AG10803 (cell line): ENCODE results near the gene UCHL1.

Source experiments
- DNase-seq: peaks from one replicate; pipeline ENCODE4 v3.0.0; 2010; ENCODE audit warnings: low read depth
- H3K4me3 ChIP-seq: 2 replicates; pipeline ENCODE4 v1.5.1; 2011; ENCODE audit warnings: mild to moderate bottlenecking, low read length, control low read depth
- TF ChIP-seq, protein P1 (sequence below): conservative IDR thresholded peaks from 2 replicates; pipeline ENCODE4 v1.5.1; 2011; ENCODE audit warnings: mild to moderate bottlenecking, low read length, control low read depth, inconsistent platforms

Gene UCHL1

DNA sequence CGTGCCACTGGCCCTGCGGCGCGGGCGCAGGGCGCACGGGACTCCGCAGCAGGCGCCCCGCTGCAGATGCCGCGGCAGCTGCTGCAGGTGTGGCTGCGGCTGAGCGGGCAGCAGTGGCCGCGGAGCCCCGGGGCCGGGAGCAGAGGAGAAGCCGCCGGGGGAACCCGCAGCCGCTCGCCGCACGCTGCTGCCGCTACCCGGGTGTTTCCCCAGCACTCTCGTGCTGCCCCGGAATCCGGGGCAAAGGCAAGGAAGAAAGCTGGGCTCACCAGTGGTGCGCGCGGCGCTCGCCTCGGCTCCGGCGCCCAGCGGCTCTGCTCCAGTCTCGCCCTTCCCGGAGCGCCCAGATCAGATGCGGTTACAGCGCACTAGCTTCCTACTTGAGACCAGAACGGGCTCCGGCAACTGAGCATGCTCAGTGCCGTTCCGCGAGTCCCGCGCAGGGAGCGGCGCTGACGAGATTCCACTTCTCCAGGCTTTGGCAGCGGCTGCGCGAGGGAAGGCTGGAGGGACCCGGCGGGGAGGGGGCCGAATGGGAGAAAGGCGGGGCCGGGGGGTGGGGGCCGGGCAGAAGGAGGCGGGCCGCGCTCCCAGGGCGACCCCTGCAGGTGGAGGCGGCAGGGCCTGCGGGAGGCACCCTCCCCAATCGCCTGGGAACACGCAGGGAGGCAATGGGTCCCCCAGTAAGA lies 42.4 kb upstream of the UCHL1 start, which contains the start of gene APBB2:
Gene APBB2, minus strand, starts transcription at position 407 of the 689 bp plus-strand sequence. CDS start 181,288 bp downstream, outside the sequence.
- peak within 1 kb of the TSS; percentile 94 for H3K4me3 ChIP-seq
- DNase-seq, result peak; percentile 96
- TF ChIP-seq, protein P1, sequence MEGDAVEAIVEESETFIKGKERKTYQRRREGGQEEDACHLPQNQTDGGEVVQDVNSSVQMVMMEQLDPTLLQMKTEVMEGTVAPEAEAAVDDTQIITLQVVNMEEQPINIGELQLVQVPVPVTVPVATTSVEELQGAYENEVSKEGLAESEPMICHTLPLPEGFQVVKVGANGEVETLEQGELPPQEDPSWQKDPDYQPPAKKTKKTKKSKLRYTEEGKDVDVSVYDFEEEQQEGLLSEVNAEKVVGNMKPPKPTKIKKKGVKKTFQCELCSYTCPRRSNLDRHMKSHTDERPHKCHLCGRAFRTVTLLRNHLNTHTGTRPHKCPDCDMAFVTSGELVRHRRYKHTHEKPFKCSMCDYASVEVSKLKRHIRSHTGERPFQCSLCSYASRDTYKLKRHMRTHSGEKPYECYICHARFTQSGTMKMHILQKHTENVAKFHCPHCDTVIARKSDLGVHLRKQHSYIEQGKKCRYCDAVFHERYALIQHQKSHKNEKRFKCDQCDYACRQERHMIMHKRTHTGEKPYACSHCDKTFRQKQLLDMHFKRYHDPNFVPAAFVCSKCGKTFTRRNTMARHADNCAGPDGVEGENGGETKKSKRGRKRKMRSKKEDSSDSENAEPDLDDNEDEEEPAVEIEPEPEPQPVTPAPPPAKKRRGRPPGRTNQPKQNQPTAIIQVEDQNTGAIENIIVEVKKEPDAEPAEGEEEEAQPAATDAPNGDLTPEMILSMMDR, result peak; percentile 58

DNA sequence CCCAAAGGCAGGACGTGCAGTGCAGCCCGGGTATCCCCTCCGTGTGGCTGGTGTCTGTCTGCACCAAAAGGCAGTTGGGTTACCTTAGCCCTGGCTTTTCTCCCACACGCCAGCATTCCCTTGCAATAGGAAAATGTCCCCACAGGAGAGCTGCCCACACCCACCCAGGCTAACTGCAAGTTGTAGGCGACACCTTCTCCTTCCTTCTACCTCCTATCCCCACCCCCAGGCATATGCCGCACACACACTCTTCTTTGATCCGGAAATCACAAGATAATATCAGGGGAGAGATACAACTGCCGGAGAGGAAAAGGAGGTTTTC lies 41.9 kb upstream of the UCHL1 start:
- H3K4me3 ChIP-seq, result peak overlapping the region; percentile 31
- DNase-seq, result no peak
- TF ChIP-seq, protein P1, result no peak

DNA sequence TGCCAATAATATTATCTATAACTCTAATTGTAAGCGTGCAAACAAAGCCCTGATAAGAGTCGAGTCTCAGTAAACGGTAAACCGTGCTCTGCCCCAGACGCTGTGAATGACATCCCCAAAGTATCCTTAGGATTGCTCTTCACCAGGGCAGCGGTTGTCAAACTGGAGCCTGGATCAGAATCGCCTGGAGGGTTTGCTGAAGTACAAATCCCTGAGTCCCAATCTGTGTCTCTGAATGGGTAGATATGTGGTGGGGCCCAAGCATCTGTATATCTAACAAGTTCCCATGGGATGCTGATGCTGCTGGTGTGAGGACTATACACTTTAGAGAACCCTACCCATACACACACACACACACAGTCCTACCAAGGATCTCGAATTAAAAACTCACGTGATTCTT lies 41.6 kb upstream of the UCHL1 start:
- TF ChIP-seq, protein P1, result no peak
- no peak overlapping the region for H3K4me3 ChIP-seq
- no peak for DNase-seq

DNA sequence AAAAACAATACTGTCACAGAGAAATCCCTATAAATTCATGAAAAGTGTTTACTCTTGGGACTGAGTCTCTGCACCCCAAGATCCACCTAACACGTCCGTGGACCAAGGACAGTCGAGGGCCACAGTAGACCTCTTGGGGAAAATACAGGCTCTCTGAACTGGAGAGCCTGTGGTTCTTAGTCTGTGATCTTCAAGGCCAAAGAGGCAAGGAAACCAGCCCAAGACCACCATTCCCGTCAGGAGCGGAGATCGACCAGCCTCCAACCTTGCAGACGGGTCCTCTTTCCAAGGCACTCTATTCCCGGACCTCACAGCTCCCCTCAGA lies 40.8 kb upstream of the UCHL1 start:
- TF ChIP-seq, protein P1, result no peak
- peak overlapping the region; percentile 73 for H3K4me3 ChIP-seq
- DNase-seq, result no peak

DNA sequence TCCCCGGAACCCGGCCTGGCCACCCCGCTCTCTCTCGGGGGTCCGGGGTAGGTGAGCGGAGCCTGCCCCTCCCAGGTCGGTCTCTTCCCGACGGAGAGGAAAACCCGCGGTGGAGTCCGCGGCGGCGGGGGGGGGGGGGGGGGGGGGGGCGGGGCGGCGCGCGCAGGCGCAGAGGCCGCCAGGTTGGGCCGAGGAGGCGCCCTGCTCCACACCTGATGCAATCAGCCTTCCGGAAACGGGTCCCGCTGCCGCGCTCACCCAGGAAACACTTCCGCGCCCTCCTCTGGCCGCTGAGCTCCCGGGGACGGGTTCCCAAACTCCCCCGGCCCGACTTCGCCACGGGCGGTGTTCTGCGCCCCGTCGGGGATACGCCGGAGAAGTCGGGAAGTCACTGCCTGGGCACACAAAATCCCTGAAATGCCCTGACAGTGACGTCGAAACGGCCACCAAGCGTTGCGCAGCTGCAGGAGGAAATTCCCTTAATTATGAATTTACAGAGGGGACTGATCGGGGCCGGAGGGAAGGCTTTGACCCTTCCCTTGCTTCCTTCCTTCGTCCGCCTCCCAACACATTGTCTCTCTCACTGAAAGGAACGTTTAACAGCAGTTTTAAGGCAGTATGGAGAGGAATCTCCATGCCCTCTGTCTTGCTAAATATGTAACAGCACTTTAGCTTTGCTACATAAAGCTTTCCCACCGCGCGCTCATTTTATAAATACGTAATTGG lies 40.3 kb upstream of the UCHL1 start:
- DNase-seq, result peak; percentile 73
- H3K4me3 ChIP-seq, result peak overlapping the region; percentile 73
- TF ChIP-seq, protein P1, result peak; percentile 53

DNA sequence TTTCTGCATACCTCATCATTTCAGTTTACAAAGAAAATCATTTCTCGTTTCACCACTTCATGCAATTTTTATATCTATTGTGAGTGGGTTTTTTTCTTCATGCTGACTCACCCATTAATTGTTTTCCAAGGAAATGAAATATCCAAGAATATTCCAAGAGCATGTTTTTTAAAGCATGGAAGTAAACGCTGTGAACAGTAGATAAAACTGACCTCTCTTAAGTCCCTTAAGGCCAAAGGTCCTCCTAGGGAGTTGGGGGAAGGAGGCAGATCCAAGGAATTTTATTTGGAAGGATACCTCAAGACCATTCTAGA lies 39.8 kb upstream of the UCHL1 start:
- TF ChIP-seq, protein P1, result no peak
- no peak for DNase-seq
- peak overlapping the region; percentile 73 for H3K4me3 ChIP-seq

DNA sequence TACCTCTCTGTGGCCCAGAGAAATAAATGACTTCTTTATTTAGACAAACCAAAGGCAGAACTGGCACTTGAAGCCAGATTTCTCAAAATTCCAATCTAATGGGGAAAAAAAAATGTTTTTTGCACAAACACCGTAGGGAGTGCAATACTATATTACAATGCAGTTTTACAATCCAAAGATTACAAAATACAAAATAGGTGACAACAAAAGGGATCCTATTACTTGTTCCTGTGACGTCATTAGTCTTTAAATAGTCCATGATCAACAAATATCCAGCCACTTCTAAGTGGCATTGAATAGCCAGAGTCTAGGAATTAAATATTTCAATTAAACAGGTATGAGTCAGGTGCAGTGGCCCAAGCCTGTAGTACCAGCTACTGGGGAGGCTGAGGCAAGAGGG lies 39.4 kb upstream of the UCHL1 start:
- H3K4me3 ChIP-seq, result no peak overlapping the region
- no peak for DNase-seq
- TF ChIP-seq, protein P1, result no peak
